ENCODE measurements around the gene SLC25A25.

DNA sequence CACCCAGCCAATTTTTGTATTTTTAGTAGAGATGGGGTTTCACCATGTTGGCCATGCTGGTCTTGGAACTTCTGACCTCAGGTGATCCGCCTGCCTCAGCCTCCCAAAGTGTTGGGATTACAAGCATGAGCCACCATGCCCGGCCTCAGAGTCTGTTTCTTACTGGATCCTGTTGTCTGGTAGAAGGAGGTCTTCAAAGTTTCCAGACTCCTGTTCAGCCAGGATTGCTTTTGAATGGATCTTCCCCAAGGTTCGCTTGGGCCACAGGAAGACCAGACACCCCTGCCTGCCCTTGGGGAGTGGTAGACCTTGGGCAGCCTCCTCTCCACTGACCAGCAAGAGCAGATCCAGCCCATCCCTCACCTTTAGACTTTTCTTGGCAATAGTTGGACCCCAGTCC lies 73.6 kb downstream of the SLC25A25 start:
- TF ChIP-seq, protein P1, sequence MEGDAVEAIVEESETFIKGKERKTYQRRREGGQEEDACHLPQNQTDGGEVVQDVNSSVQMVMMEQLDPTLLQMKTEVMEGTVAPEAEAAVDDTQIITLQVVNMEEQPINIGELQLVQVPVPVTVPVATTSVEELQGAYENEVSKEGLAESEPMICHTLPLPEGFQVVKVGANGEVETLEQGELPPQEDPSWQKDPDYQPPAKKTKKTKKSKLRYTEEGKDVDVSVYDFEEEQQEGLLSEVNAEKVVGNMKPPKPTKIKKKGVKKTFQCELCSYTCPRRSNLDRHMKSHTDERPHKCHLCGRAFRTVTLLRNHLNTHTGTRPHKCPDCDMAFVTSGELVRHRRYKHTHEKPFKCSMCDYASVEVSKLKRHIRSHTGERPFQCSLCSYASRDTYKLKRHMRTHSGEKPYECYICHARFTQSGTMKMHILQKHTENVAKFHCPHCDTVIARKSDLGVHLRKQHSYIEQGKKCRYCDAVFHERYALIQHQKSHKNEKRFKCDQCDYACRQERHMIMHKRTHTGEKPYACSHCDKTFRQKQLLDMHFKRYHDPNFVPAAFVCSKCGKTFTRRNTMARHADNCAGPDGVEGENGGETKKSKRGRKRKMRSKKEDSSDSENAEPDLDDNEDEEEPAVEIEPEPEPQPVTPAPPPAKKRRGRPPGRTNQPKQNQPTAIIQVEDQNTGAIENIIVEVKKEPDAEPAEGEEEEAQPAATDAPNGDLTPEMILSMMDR (IDR thresholded peaks at IDR 0.05) = no peak
- TF ChIP-seq POLR2A (IDR thresholded peaks at IDR 0.05) = no peak

All from adrenal gland (tissue), 5 donors.